Activated naive CD4-positive, alpha-beta T cell treated with anti-CD3 and anti-CD28 coated beads, Interleukin-2, amount 10 ng/mL, durations not matched to agents 7 days and 5 days (primary cell): ENCODE data around the gene CCT4.
A peak's percentile ranks its signal among the peaks of the same experiment; 100 is the strongest.
"Not testable (repeated sequence)": the region's sequence is repeated elsewhere in the genome, so short reads cannot be mapped to it uniquely, and the experiment has no call there.

Source experiments
- CTCF ChIA-PET: fragments of 350-600 bp; sonication (Branson Sonifier 250); formaldehyde crosslinking; loops from one replicate; lab custom pipeline; 2021; ENCODE audit warnings: antibody characterized with exemption; lab: Charles Lee
- DNase-seq: peaks from one replicate; pipeline ENCODE4 v3.0.0-alpha.2; 2020
- H3K27ac Mint-ChIP-seq: one replicate; pipeline ENCODE4 v1.8.0; 2021; ENCODE audit warnings: mild to moderate bottlenecking, moderate library complexity, mixed read lengths
- H3K27me3 Mint-ChIP-seq: one replicate; pipeline ENCODE4 v1.8.0; 2021; ENCODE audit warnings: mild to moderate bottlenecking, mixed read lengths
- H3K36me3 Mint-ChIP-seq: one replicate; pipeline ENCODE4 v1.8.0; 2021; ENCODE audit warnings: mixed read lengths
- H3K4me1 Mint-ChIP-seq: one replicate; pipeline ENCODE4 v1.8.0; 2021; ENCODE audit warnings: mixed read lengths
- H3K4me3 Mint-ChIP-seq: one replicate; pipeline ENCODE4 v1.8.0; 2021; ENCODE audit warnings: mild to moderate bottlenecking, moderate library complexity, mixed read lengths
- H3K9me3 Mint-ChIP-seq: one replicate; pipeline ENCODE4 v1.8.0; 2021; ENCODE audit warnings: mixed read lengths

CCT4 gene

DNA sequence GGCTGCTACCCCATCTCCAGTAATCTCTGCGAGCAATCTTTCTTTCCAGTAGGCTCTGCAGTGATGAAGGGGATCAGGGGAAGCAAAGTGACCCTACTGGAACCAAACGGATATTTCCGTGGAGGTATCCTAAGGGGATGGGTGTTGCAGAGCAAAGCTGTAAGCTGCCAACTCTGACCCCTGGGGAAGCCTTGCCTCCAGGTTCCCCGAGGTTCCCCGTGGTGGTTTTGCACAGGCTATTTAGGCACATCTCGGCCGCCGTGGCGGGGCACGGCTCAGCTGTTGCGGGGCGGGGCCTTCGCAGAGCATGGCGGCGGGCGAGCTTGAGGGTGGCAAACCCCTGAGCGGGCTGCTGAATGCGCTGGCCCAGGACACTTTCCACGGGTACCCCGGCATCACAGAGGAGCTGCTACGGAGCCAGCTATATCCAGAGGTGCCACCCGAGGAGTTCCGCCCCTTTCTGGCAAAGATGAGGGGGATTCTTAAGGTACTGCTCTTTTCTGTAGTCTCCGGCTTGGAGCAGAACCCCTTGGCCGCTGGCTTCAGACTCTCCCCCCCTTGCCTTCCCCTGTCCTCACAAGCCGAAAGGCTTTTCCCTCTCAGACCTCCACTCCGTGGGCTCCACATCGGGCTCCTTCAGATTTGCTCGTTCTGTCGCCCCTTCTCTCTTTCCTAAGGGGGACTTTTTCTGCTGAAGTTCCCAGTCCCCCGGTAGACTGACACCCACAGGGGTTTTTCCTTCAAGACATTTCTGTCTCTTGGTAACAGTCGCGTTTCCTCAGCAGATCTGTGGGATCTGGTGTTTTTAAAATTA is 17.1 kb upstream of the CCT4 start, which contains the start of gene COMMD1:
Gene COMMD1, plus strand, starts transcription at position 303 of the 814 bp plus-strand sequence. Its CDS starts 5 bp downstream, at position 308.
- Mint-ChIP-seq H3K4me1 (peaks cover 29% of the 10 kb centered on the region), H3K27ac (peak within 1 kb of the TSS; percentile 67), H3K9me3 (no peaks in the 10 kb centered on the region), H3K4me3 (peak within 1 kb of the TSS; percentile 95), H3K27me3 (no peaks in the 10 kb centered on the region), H3K36me3 (no peaks in the 10 kb centered on the region)
- DNase-seq, result peak; percentile 88
- CTCF ChIA-PET, result no interaction called here

DNA sequence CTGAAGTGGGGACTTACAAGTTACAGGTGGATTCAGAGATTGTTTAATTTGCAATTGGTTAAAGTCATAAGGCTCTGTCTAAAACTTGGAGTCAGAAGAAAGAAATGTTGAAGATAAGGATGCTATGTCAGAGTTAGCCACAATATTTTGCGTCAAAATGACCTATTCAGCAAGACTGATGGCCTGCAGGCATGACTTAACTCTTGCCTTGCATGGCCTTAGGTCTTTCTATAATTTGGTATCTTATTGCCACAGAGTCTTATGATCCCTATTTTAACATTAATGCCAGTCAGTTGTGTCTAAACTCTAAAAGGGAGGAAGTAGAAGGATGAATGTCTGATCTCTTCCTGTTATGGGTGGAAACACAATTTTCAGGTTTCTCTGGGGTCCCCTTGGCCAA is 11.8 kb upstream of the CCT4 start:
- Mint-ChIP-seq H3K27me3 (peaks cover 4% of the 10 kb centered on the region), H3K4me1 (peaks cover 12% of the 10 kb centered on the region), H3K4me3 (no peak overlapping the region), H3K36me3 (no peaks in the 10 kb centered on the region), H3K9me3 (no peaks in the 10 kb centered on the region), H3K27ac (no peak overlapping the region)
- CTCF ChIA-PET, result interaction anchor here (0.6 kb wide), 1 partner anchor 413 kb away, joined by 4 read pairs; no protein-coding TSS in a partner anchor
- DNase-seq, result no peak

DNA sequence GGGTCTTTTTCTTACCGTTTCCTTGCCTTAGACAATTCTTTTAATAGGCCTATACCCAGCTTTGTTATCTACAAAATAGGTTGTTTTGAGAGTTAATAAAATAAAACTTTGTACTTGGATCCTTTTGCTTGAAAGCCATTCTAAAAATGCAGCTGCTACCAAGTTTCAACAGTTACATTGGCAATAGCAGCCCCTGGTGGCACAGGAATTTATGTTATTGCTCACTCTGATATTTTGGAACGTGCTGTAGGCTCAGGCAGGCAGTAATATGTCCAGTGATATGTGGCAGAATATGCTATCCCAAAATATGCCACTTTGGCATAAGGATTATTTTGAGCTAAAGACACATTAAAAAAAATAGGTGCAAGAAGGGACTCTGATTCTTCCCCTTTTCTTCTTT is 10.4 kb upstream of the CCT4 start:
- H3K36me3 Mint-ChIP-seq, result no peaks in the 10 kb centered on the region
- peaks cover 5% of the 10 kb centered on the region for H3K4me1 Mint-ChIP-seq
- no peak overlapping the region for H3K4me3 Mint-ChIP-seq
- peaks cover 4% of the 10 kb centered on the region for H3K27me3 Mint-ChIP-seq
- CTCF ChIA-PET, result interaction anchor here (0.9 to 1.2 kb wide), 2 partner anchors 16 to 18 kb away, joined by 3 read pairs; no protein-coding TSS in a partner anchor
- H3K27ac Mint-ChIP-seq, result no peak overlapping the region
- DNase-seq, result peak; percentile 46
- no peaks in the 10 kb centered on the region for H3K9me3 Mint-ChIP-seq

DNA sequence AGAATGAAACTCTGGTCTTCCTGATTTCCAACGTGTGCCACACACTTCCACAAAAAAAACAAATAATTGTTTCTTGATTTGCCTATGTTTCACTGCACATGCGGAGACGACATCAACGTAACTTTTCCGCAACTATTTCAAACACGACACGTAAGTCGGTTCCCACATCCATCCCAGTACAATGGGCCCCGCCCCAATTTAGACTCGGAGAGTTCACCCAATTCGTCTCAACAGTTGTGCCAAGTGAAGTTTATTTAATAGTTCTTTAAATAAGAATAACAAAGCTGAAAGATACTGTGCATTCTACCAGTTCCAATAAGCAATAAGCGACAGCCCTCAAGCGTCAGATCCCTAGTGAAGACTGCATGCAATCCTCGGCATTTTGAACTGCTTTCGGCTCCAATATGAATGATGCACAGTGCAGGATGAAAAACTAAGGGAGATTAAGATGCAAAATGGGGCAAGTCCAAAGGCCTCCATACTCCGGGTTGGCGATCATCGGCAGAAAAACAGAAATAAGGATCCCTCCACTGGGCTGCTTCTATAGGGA is 664 bp downstream of the CCT4 start:
- peak overlapping the region; percentile 98 for H3K4me3 Mint-ChIP-seq
- H3K36me3 Mint-ChIP-seq, result peaks cover 25% of the 10 kb centered on the region
- CTCF ChIA-PET, result interaction anchor here (1.5 kb wide), 1 partner anchor 105 kb away, joined by 5 read pairs; no protein-coding TSS in a partner anchor
- peaks cover 4% of the 10 kb centered on the region for H3K27me3 Mint-ChIP-seq
- DNase-seq, result peak; percentile 24
- peak overlapping the region; percentile 99 for H3K27ac Mint-ChIP-seq
- no peaks in the 10 kb centered on the region for H3K9me3 Mint-ChIP-seq
- peaks cover 29% of the 10 kb centered on the region for H3K4me1 Mint-ChIP-seq

DNA sequence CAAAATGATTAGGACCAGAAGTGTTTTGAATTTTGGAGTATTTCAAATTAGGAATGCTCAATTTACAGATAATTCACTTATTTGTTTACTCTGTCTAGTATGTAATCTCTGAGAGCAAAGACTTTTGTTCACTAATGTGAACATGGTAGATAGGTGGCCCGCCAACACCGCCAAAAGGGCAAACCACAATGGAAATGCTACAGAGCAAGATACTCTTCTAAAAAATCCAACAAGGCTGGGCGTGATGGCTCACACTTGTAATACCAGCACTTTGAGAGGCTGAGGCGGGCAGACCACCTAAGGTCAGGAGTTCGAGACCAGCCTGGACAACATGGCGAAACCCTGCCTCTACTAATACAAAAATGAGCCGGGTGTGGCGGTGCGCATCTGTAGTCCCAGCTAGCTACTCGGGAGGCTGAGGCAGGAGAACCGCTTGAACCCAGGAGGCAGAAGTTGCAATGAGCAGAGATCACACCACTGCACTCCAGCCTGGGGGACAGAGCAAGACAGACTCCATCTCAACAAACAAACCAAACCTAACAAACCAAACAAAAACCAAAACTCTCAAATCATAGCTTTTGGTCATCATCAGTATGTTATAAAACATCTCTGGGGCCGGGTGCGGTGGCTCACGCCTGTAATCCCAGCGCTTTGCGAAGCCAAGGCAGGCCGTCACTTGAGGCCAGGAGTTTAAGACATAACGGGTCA is 2.4 kb downstream of the CCT4 start:
- Mint-ChIP-seq H3K36me3 (peaks cover 32% of the 10 kb centered on the region), H3K4me1 (peaks cover 29% of the 10 kb centered on the region), H3K27me3 (peaks cover 4% of the 10 kb centered on the region), H3K9me3 (no peaks in the 10 kb centered on the region), H3K4me3 (peak overlapping the region; percentile 98), H3K27ac (peak overlapping the region; percentile 7)
- CTCF ChIA-PET, result interaction anchor here (0.6 to 1.5 kb wide), 2 partner anchors 107 to 460 kb away, joined by 3 to 5 read pairs; no protein-coding TSS in a partner anchor
- DNase-seq, result no peak

DNA sequence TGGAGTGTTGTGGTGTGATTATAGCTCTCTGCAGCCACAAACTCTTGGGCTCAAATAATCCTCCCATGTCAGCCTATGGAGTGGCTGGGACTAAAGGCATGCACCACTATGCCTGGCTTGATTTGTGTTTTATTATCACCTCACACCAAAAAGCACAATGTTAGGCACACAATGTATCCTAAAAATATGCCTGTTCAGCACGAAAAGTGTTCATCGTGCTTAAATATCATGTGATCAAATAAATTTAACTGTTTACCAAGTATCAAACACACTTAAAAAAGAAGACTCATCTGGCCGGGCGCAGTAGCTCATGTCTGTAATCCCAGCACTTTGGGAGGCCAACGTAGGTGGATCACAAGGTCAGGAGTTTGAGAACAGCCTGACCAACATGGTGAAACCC is 5.6 kb downstream of the CCT4 start:
- Mint-ChIP-seq H3K36me3 (peaks cover 44% of the 10 kb centered on the region), H3K27me3 (no peaks in the 10 kb centered on the region)

DNA sequence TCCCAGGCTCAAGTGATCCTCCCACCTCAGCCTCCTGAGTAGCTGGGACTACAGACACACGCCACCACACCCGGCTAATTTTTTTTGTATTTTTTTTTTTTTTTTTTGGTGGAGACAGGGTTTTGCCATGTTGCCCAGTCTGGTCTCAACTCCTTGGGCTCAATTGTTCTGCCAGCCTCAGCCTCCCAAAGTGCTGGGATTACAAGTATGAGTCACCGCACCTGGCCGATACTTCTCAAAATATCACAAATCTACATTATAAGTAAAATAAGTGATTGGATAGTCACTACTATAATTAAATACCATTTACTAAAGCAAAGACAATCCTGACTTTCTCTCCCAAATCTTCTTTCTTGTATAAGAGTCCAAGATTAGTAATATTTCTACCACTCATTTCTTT is 9.1 kb downstream of the CCT4 start:
- H3K4me1 Mint-ChIP-seq, H3K9me3 Mint-ChIP-seq, H3K27me3 Mint-ChIP-seq, CTCF ChIA-PET, H3K27ac Mint-ChIP-seq, DNase-seq, H3K4me3 Mint-ChIP-seq: not testable (repeated sequence)
- H3K36me3 Mint-ChIP-seq, result peaks cover 46% of the 10 kb centered on the region

More for the DNA sequence above, 5.6 kb downstream of the CCT4 start:
- DNase-seq, result no peak
- CTCF ChIA-PET, result interaction anchor here (1.5 kb wide), 1 partner anchor 16 kb away, joined by 3 read pairs; no protein-coding TSS in a partner anchor
- H3K4me1 Mint-ChIP-seq, result peaks cover 22% of the 10 kb centered on the region
- H3K9me3 Mint-ChIP-seq, result no peaks in the 10 kb centered on the region
- no peak overlapping the region for H3K4me3 Mint-ChIP-seq
- no peak overlapping the region for H3K27ac Mint-ChIP-seq

DNA sequence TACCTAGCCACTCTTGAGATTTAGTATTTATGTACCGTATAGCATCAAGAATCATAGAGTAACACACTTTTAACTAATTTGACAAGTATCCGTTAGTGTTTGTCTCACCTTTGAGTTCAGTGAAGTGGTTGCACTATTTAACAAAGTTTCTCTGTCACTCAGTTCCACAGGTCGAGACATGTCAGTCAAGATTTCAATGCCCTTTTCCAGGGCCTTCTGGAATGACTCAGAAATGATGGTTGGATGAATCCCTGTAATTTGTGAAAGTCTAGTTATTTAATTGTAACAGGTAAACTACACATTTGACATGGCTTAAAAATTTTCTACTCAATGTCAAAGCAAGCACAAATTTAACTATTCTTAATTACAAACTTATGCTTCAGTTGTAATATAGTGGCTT is 9.7 kb downstream of the CCT4 start:
- H3K27ac Mint-ChIP-seq, result no peak overlapping the region
- no peak overlapping the region for H3K4me3 Mint-ChIP-seq
- H3K36me3 Mint-ChIP-seq, result peaks cover 49% of the 10 kb centered on the region
- no peaks in the 10 kb centered on the region for H3K9me3 Mint-ChIP-seq
- CTCF ChIA-PET, result no interaction called here
- H3K27me3 Mint-ChIP-seq, result no peaks in the 10 kb centered on the region
- H3K4me1 Mint-ChIP-seq, result no peaks in the 10 kb centered on the region
- DNase-seq, result no peak

DNA sequence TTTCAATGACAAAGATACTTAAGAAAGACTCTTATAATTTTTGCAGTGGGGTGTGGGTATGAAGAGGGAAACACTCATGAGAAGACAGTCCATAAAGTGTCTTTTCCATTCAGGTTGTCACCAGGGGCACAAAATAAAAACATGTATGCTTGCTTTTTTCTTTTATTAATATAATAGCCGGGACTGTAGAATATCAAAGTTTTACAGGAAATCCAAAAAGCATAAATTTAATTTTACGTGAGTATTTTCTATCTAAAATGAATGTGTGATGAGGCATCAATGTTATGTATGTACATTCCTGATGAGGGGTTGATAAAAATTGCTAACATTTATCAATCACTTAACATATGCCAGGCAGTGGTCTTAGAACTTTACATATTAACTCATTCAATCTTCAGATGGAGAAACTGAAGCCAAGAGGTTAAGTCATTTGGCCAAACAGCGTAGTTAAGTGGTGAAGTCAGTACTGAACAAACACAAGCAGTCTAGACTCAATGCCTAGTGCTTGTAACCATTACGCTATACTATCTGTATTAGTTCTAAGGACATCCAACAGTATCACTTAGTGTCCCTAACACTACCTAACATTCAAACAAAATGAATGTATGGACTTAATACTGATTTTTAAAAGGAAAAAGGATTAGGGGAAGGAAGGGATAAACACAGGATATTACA is 10.7 kb downstream of the CCT4 start:
- Mint-ChIP-seq H3K27me3 (no peaks in the 10 kb centered on the region), H3K4me1 (no peaks in the 10 kb centered on the region), H3K36me3 (peaks cover 48% of the 10 kb centered on the region), H3K9me3 (no peaks in the 10 kb centered on the region), H3K4me3 (no peak overlapping the region), H3K27ac (no peak overlapping the region)
- DNase-seq, result no peak
- CTCF ChIA-PET, result no interaction called here

DNA sequence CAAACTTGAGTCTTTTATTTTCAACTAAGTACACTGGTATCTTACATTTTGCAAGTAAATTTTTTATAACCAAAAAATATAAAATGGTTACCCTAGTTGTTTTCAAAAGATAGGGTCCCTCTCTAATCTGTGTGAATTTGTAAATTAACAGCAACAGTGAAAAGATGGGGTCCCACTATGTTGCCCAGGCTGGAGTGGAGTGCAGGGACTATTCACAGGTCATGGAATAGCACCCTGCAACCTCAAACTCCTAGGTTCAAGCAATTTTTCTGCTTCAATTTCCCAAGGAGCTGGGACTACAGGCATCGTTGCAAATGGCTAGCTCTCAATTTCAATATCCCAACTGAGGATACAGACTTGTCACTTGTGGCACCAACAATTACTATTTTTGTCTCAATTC is 12.1 kb downstream of the CCT4 start:
- no peak overlapping the region for H3K4me3 Mint-ChIP-seq
- no peaks in the 10 kb centered on the region for H3K27me3 Mint-ChIP-seq
- H3K9me3 Mint-ChIP-seq, result no peaks in the 10 kb centered on the region
- no peaks in the 10 kb centered on the region for H3K4me1 Mint-ChIP-seq
- no peak for DNase-seq
- no peak overlapping the region for H3K27ac Mint-ChIP-seq
- CTCF ChIA-PET, result no interaction called here
- H3K36me3 Mint-ChIP-seq, result peaks cover 50% of the 10 kb centered on the region

DNA sequence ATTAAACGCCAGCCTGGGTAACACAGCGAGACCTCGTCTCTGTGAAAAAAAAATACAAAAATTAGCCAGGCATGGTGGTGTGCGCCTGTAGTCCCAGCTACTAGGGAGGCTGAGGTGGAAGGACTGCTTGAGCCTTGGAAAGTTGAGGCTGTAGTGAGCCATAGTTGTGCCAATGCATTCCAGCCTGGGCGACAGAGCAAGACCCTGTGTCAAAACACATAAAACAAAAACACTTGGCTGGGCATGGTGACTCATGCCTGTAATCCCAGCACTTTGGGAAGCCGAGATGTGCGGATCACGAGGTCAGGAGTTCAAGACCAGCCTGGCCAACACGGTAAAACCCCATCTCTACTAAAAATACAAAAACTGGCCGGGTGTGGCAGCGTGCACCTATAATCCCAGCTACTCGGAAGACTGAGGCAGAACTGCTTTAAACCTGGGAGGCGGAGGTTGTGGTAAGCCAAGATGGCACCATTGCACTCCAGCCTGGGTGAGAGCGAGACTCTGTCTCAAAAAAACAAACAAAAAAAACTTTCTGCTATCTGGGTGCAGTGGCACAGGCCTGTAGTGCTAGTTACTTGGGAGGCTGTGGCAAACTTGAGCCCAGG is 21.9 kb downstream of the CCT4 start:
- CTCF ChIA-PET, H3K4me3 Mint-ChIP-seq, H3K27ac Mint-ChIP-seq, H3K9me3 Mint-ChIP-seq, H3K27me3 Mint-ChIP-seq, DNase-seq, H3K4me1 Mint-ChIP-seq: not testable (repeated sequence)
- H3K36me3 Mint-ChIP-seq, result peaks cover 49% of the 10 kb centered on the region

DNA sequence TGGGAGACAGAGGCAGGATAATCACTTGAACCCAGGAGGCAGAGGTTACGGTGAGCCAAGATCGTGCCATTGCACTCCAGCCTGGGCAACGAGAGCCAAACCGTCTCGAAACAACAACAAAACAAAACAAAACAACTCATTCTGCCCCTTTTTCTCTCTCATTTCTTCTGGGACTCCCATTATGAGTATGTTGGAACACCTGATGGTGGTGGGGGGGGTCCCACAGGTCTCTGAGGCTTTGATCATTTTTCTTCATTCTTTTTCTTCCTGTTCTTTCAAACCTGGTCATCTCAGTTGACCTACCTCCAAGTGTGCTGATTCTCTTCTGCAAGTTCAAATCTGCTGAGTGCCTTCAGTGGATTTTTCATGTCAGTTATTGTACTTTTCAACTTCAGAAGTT is 26.4 kb downstream of the CCT4 start:
- peaks cover 3% of the 10 kb centered on the region for H3K27me3 Mint-ChIP-seq
- no peak overlapping the region for H3K27ac Mint-ChIP-seq
- no peaks in the 10 kb centered on the region for H3K4me1 Mint-ChIP-seq
- CTCF ChIA-PET, result no interaction called here
- H3K9me3 Mint-ChIP-seq, result peaks cover 2% of the 10 kb centered on the region
- no peak overlapping the region for H3K4me3 Mint-ChIP-seq
- peaks cover 29% of the 10 kb centered on the region for H3K36me3 Mint-ChIP-seq
- DNase-seq, result no peak

DNA sequence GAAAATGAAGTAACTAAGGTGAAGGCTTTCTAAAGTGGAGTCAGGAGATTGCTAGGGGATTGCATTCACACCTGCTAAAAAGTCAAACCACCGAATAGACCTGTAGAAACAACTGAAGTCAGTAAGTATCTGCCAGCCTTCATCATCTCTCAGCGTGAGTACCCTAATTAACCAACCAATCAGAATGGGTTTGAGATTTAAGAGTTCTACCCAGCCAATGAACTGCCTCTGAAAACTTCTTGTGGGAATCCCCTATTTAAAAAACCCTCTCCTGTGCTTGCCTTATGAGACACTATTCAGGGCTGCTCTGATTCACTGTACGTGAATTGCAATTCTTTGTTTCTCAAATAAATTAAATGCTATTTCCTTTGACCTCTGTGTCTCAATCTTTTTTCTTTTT is 31.2 kb downstream of the CCT4 start:
- CTCF ChIA-PET, result no interaction called here
- peaks cover 6% of the 10 kb centered on the region for H3K36me3 Mint-ChIP-seq
- H3K4me1 Mint-ChIP-seq, result peaks cover 22% of the 10 kb centered on the region
- no peak overlapping the region for H3K4me3 Mint-ChIP-seq
- no peak overlapping the region for H3K27ac Mint-ChIP-seq
- peaks cover 3% of the 10 kb centered on the region for H3K27me3 Mint-ChIP-seq
- H3K9me3 Mint-ChIP-seq, result peaks cover 2% of the 10 kb centered on the region
- DNase-seq, result no peak
